ENCODE data around the gene TFB2M. TPM values are rescaled to one million over a fixed set of nuclear protein-coding genes. Genes with fewer than 3 reads are reported as not detected.

Gene TFB2M
- total and polyA plus RNA-seq, 10 of the 15 experiments (the other 5 are each of a cell fraction or from before 2014, with no cell fraction given), result 25.2 to 66.0 (median 36.1) TPM

GRCh38 chr1:246506674-246507481 lies 59.2 kb downstream of the TFB2M start, which contains the start of gene SMYD3:
Gene SMYD3 (minus strand): TSS chr1:246507279.
- Histone ChIP-seq H3K9ac (ENCODE audit: control insufficient read depth, insufficient read depth, low read length) (peak within 1 kb of the TSS; percentile 64), H2AFZ (ENCODE audit: control insufficient read depth, low read depth, low read length) (peak within 1 kb of the TSS; percentile 99), H3K27me3 (replicated peaks in 1 of 2; ENCODE audit: control insufficient read depth in 2 of 2, insufficient read depth in 2 of 2, low read length in 1 of 2) (no peaks in the 10 kb centered on the region), H3K27ac (ENCODE audit: control insufficient read depth, insufficient read depth) (peak within 1 kb of the TSS; percentile 18; the same call in 1 of the 2 replicates), H3K4me3 (peak within 1 kb of the TSS; percentile 66), H3K36me3 (ENCODE audit: control insufficient read depth in 2 of 2, insufficient read depth in 2 of 2, low read length in 1 of 2) (no peaks in the 10 kb centered on the region; a peak in 1 of 4 replicates), H3K9me3 (replicated peaks; ENCODE audit: control insufficient read depth, insufficient read depth, low read length) (no peaks in the 10 kb centered on the region), H3K79me2 (ENCODE audit: control insufficient read depth, insufficient read depth, low read length) (peaks cover 9% of the 10 kb centered on the region), H3K4me1 (ENCODE audit: control insufficient read depth, insufficient read depth, low read length) (peaks cover 4% of the 10 kb centered on the region; the same call in 1 of the 2 replicates), H4K20me1 (ENCODE audit: control insufficient read depth, insufficient read depth) (no peaks in the 10 kb centered on the region), H3K4me2 (ENCODE audit: control insufficient read depth, insufficient read depth) (peak within 1 kb of the TSS; percentile 100)
- in situ Hi-C loops (cut with MboI), result no loop called here
- FAIRE-seq (no peak), ATAC-seq (peak; percentile 97), DNase-seq (ENCODE audit: low read depth, low spot score) (peak; percentile 32)
- 0% methylated on average over 48 of the region's 79 CpGs for WGBS (ENCODE audit: insufficient coverage, insufficient replicate concordance, low lambda C conversion rate, missing lambda C conversion rate)
- RAD21 ChIA-PET (ENCODE audit: unreplicated experiment), result interaction anchor here (1.1 to 1.5 kb wide), 2 partner anchors 9 to 292 kb away, joined by 3 to 9 read pairs; no protein-coding TSS in a partner anchor
- POLR2A ChIA-PET, result interaction anchor here (1.6 to 2.4 kb wide), 2 partner anchors 9 to 59 kb away, joined by 6 to 7 read pairs; partner anchors contain the start of genes CNST and TFB2M
- CTCF ChIA-PET, result interaction anchor here (0.6 to 1.5 kb wide), 7 partner anchors 9 to 465 kb away, joined by 3 to 10 read pairs (median 4); no protein-coding TSS in a partner anchor
- SMC1A ChIA-PET (ENCODE audit: uncharacterized antibody, unreplicated experiment), result interaction anchor here (1.0 to 1.4 kb wide), 3 partner anchors 9 to 67 kb away, joined by 4 to 8 read pairs (median 4); no protein-coding TSS in a partner anchor
- intact Hi-C loops (cut with micrococcal nuclease; ENCODE audit: unreplicated experiment), result loop anchor here (2.0 kb wide), 1 partner anchor 60 kb away; the partner anchor contains the start of genes CNST and TFB2M
- no TSS peak for BruUV-seq (replicated peaks)
- TF ChIP-seq SP1 (IDR thresholded peaks at IDR 0.05; ENCODE audit: low read depth, low read length) (no peak), RB1 (IDR thresholded peaks at IDR 0.05; ENCODE audit: borderline replicate concordance) (peak; percentile 59; the same call in 1 of the 2 replicates), BCL11A (IDR thresholded peaks at IDR 0.05; ENCODE audit: low read depth, low read length) (0 out of 2 replicates have a peak, but pooled peaks have one; percentile 4), TCF12 (IDR thresholded peaks at IDR 0.05; ENCODE audit: low read depth, low read length) (0 out of 2 replicates have a peak, but pooled peaks have one; percentile 16), ZNF687 (IDR thresholded peaks at IDR 0.05) (peak; percentile 58), BACH1 (IDR thresholded peaks at IDR 0.05; ENCODE audit: borderline replicate concordance) (peak; percentile 51; the same call in 1 of the 2 replicates), ESRRA (IDR thresholded peaks at IDR 0.05; ENCODE audit: low read length) (no peak), ZBTB40 (IDR thresholded peaks at IDR 0.05; ENCODE audit: borderline replicate concordance) (no peak), IRF3 (IDR thresholded peaks at IDR 0.05) (no peak), CBX3 (IDR thresholded peaks at IDR 0.05; ENCODE audit: borderline replicate concordance, low read depth) (no peak), TAF1 (IDR thresholded peaks at IDR 0.05; ENCODE audit: borderline replicate concordance, low read depth, low read length) (peak; percentile 18; the same call in 1 of the 2 replicates)
